Nucleus accumbens (tissue), 56 donors: ENCODE results near the gene AP1G1.

Experiments
- DNase-seq, 56 donors: peaks; one replicate each; lab custom pipeline; 2025; lab: John Stamatoyannopoulos, UW

Gene AP1G1

GRCh38 chr16:71762186-71762585 lies 46.4 kb downstream of the AP1G1 start:
- DNase-seq: no peak

GRCh38 chr16:71761097-71761496 lies 47.5 kb downstream of the AP1G1 start:
- DNase-seq: no peak

DNA sequence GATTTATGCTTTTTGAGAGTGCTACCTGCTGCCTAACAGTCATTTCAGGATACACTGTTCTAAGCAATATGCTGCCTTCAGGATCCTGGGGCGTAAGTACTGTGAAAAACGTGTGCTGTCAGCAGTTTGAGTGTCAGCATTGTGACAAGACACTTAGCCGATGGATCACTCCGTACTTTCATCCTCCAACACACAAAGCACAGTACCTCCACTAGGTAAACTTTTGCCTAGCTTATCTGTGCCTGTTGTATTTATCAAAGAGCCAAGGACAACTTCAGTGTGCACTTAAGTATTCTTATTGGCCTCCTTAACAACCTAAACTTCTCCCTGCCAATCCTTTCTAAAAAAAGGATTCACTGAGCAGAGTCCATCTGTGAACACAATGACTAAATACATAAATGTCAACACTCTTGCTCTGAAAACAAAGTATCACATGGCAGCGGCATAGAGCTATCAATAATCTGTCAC lies 50.3 kb downstream of the AP1G1 start:
- DNase-seq: no peak

GRCh38 chr16:71754652-71755051 lies 54.0 kb downstream of the AP1G1 start:
- DNase-seq: no peak

DNA sequence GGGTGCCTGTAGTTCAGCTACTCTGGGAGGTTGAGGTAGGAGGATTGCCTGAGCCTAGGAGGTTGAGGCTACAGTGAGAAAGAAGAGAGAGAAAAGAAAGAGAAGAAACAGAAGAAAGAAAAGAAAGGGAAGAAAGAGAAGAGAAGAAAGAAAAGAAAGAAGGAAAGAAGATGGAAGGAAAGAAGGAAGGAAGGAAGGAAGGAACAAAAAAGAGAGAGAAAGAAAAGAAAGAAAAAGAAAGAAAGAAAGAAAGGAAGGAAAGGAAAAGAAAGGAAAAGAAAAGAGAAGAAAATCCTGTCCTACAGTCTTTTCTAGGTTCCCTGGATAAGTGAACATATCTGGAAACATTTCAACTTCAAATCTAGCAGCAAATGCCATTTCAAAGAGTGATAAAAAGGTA lies 54.5 kb downstream of the AP1G1 start:
- no peak for DNase-seq

DNA sequence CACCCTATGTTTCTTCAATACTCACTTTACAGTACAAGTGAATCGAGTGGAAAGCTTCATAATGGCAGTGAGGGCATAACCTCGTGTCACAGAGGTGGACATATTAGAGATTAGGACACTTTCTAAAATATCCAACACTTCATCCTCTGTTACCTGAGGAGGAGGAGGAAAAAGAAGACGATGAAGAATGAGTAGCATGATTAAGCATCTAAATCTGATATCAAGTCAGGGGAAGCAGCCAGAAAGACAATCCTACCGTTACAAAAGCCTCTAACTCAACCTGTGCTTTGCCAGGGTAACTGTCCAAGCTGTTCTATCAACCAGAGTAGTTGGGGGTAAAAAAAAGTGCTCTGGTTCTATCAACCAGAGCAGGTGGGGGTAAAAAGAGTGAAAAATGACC lies 60.4 kb downstream of the AP1G1 start:
- no peak for DNase-seq

- DNase-seq: peak in 1 of 56 donors; percentile 3
Observed at GRCh38 chr16:71746442-71747046, 62.1 kb downstream of the AP1G1 start.

DNA sequence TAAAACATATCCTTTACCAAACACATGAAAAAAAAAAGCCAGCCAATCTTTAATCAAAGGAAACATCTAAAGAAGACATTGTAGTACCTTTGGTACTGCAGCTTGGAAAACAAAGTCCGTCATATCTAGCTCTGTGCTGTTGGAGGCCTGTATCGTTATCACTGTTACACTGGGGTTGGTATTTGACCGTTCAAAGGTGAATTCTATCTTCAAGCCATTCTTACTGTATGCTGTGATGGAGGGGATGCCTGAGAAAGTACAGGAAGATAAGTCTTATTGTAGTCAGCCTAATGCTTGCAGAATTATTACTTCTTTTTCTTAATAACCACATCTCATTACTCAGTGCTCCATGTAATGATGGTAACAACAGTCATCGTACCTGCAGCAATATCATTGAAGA lies 69.8 kb downstream of the AP1G1 start:
- no peak for DNase-seq

GRCh38 chr16:71737501-71737900 lies 71.1 kb downstream of the AP1G1 start:
- no peak for DNase-seq

- DNase-seq: no peak
Observed at GRCh38 chr16:71734511-71734910, 74.1 kb downstream of the AP1G1 start.

- no peak for DNase-seq
Observed at GRCh38 chr16:71732587-71732986, 76.0 kb downstream of the AP1G1 start.

GRCh38 chr16:71727551-71728324 lies 80.9 kb downstream of the AP1G1 start:
- no peak for DNase-seq

- no peak for DNase-seq
Observed at GRCh38 chr16:71726476-71727315, 81.9 kb downstream of the AP1G1 start.

DNA sequence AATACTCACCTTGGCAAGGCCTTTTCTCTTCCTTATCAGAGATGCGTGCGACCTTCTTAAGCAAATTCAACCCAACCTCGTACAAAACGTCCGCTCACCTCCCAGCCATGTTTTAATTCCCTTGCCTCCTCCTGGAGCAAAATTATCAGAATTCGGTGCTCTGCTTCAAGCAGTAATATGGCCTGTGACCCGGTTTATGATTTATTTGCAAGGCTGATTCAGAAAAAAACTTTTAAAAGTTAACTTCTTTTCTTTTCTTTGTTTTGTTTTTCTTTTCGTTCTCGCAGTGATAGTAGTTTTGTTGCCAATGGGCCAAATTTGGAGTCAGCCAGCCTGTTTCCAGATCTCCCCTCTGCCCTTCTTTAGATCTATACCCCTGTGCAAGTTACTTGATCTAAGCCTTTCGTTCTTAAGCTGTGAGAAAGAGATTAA lies 84.3 kb downstream of the AP1G1 start, which contains the start of gene PHLPP2:
Gene PHLPP2 (minus strand): TSS at position 382 of the 432 bp plus-strand sequence. CDS start 9,906 bp downstream, outside the sequence.
- DNase-seq: no peak

- DNase-seq: peak in 53 of 56 donors; percentile 28 to 87 (median 72)
Observed at GRCh38 chr16:71723537-71724319, 84.9 kb downstream of the AP1G1 start.

- peak in 48 of 56 donors; percentile 6 to 76 (median 47) for DNase-seq
Observed at GRCh38 chr16:71722801-71723536, 85.7 kb downstream of the AP1G1 start.

DNA sequence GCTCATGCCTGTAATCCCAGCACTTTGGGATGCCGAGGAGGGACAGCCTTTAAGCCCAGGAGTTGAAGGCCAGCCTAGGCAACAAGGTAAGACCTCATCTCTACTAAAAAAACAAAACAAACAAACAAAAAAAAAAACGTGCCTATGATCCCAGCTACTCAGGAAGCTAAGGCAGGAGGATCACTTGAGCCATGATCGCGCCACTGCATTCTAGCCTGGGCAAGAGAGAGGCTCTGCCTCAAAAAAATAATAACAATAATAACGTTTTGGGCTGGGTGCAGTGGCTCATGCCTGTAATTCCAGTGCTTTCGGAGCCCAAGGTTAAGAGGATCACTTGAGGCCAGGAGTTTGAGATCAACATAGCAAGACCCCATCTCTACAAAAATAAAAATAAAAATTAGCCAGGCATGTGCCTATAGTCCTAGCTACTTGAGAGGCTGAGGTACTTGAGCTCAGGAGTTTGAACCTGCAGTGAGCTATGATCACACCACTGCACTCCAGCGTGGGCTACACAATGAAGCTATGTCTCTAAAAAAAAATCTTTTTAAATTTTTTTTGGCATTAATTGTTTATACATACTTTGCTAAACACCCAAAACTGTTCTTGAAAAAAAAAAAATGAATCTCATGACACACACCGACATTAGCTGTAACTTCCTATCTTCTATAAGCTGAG lies 87.4 kb downstream of the AP1G1 start:
- DNase-seq: no peak

- no peak for DNase-seq
Observed at GRCh38 chr16:71712501-71712900, 96.1 kb downstream of the AP1G1 start.

GRCh38 chr16:71711789-71712188 lies 96.8 kb downstream of the AP1G1 start:
- no peak for DNase-seq
